ENCODE results near the gene ABI2.

- no peak for TF ChIP-seq CTCF (IDR thresholded peaks at IDR 0.05)
- TF ChIP-seq POLR2AphosphoS5 (IDR thresholded peaks at IDR 0.05; ENCODE audit: low read depth, low read length): no peak
- TF ChIP-seq, protein P1, sequence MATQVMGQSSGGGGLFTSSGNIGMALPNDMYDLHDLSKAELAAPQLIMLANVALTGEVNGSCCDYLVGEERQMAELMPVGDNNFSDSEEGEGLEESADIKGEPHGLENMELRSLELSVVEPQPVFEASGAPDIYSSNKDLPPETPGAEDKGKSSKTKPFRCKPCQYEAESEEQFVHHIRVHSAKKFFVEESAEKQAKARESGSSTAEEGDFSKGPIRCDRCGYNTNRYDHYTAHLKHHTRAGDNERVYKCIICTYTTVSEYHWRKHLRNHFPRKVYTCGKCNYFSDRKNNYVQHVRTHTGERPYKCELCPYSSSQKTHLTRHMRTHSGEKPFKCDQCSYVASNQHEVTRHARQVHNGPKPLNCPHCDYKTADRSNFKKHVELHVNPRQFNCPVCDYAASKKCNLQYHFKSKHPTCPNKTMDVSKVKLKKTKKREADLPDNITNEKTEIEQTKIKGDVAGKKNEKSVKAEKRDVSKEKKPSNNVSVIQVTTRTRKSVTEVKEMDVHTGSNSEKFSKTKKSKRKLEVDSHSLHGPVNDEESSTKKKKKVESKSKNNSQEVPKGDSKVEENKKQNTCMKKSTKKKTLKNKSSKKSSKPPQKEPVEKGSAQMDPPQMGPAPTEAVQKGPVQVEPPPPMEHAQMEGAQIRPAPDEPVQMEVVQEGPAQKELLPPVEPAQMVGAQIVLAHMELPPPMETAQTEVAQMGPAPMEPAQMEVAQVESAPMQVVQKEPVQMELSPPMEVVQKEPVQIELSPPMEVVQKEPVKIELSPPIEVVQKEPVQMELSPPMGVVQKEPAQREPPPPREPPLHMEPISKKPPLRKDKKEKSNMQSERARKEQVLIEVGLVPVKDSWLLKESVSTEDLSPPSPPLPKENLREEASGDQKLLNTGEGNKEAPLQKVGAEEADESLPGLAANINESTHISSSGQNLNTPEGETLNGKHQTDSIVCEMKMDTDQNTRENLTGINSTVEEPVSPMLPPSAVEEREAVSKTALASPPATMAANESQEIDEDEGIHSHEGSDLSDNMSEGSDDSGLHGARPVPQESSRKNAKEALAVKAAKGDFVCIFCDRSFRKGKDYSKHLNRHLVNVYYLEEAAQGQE (IDR thresholded peaks at IDR 0.05; ENCODE audit: insufficient read depth in 1 of 2, low read depth in 2 of 2, low read length in 1 of 2): no peak
- no peak for TF ChIP-seq SIN3A (IDR thresholded peaks at IDR 0.05; ENCODE audit: borderline replicate concordance, insufficient read depth, low read depth, low read length)
- no peak for TF ChIP-seq TCF7L2 (IDR thresholded peaks at IDR 0.05; ENCODE audit: low read depth, low read length)
These were observed 41.7 kb upstream of the ABI2 start for GRCh38 chr2:203286532-203286931.
